Fibroblast of lung (primary cell): Measurements from ENCODE around the gene TENM4.

Experiments used
- CTCF ChIP-seq, 2 donors: IDR thresholded peaks in 1 of 2; conservative IDR thresholded peaks in 1 of 2; 1 replicate in 1 of 2; 2 replicates in 1 of 2; pipeline ENCODE4 v1.5.1; 2011 to 2012; ENCODE audit warnings: low read length in 2 of 2, control low read depth in 1 of 2, inconsistent platforms in 1 of 2, low read depth in 1 of 2, mild to moderate bottlenecking in 1 of 2
- EZH2 ChIP-seq: IDR thresholded peaks from 2 replicates; pipeline ENCODE4 v1.5.1; 2012; ENCODE audit warnings: low read length, control low read depth, mild to moderate bottlenecking; ENCODE audit errors: missing control alignments

GRCh38 chr11:78797559-78797958 lies 643.3 kb downstream of the TENM4 start:
- TF ChIP-seq CTCF (conservative IDR thresholded peaks at IDR 0.05 in 1 of 2, IDR thresholded peaks at IDR 0.05 in 1 of 2; ENCODE audit: low read depth in 1 of 2, low read length in 2 of 2) (no peak), EZH2 (no peak)
